ENCODE measurements around the gene BCL2L11. TPM values are rescaled to one million over a fixed set of nuclear protein-coding genes. Genes with fewer than 3 reads are reported as not detected.

Gene BCL2L11
- total and polyA plus RNA-seq, 10 of the 15 experiments (the other 5 are each of a cell fraction or from before 2014, with no cell fraction given): 0.29 to 10.1 (median 1.1) TPM

GRCh38 chr2:111167076-111167862, 46.6 kb downstream of the BCL2L11 start:
- DNase-seq (ENCODE audit: low read depth, low spot score) (no peak), ATAC-seq (peak; percentile 81), FAIRE-seq (peak; percentile 56)
- H3K9ac ChIP-seq (ENCODE audit: control insufficient read depth, insufficient read depth, low read length): no peak overlapping the region
- ChIA-PET POLR2A (interaction anchor here (1.0 to 3.6 kb wide), 10 partner anchors 9 to 72 kb away, joined by 3 to 21 read pairs (median 6); partner anchors contain the start of gene BCL2L11), CTCF (interaction anchor here (0.6 to 3.7 kb wide), 13 partner anchors 9 to 364 kb away, joined by 3 to 28 read pairs (median 4); partner anchors contain the start of gene BCL2L11), RAD21 (ENCODE audit: unreplicated experiment) (interaction anchor here (0.9 to 4.0 kb wide), 16 partner anchors 11 to 113 kb away, joined by 3 to 107 read pairs (median 9); partner anchors contain the start of gene BCL2L11), SMC1A (ENCODE audit: uncharacterized antibody, unreplicated experiment) (interaction anchor here (0.9 to 4.4 kb wide), 19 partner anchors 9 to 335 kb away, joined by 3 to 137 read pairs (median 11); no protein-coding TSS in a partner anchor)
- no peak overlapping the region for H3K4me3 ChIP-seq
- peaks cover 0 to 12% of the 10 kb centered on the region in 2 experiments; a peak in 2 of 4 replicates for H3K36me3 ChIP-seq (ENCODE audit: control insufficient read depth in 2 of 2, insufficient read depth in 2 of 2, low read length in 1 of 2)
- intact Hi-C loops (cut with micrococcal nuclease; ENCODE audit: unreplicated experiment): no loop called here
- no peaks in the 10 kb centered on the region for H4K20me1 ChIP-seq (ENCODE audit: control insufficient read depth, insufficient read depth)
- H3K9me3 ChIP-seq (replicated peaks; ENCODE audit: control insufficient read depth, insufficient read depth, low read length): no peaks in the 10 kb centered on the region
- peaks cover 0 to 3% of the 10 kb centered on the region in 2 experiments; a peak in 1 of 4 replicates for H3K27me3 ChIP-seq (replicated peaks in 1 of 2; ENCODE audit: control insufficient read depth in 2 of 2, insufficient read depth in 2 of 2, low read length in 1 of 2)
- WGBS (ENCODE audit: insufficient coverage, insufficient replicate concordance, low lambda C conversion rate, missing lambda C conversion rate): 56% methylated on average over 9 of the region's 9 CpGs
- peaks cover 17% of the 10 kb centered on the region for H3K4me1 ChIP-seq (ENCODE audit: control insufficient read depth, insufficient read depth, low read length)
- H2AFZ ChIP-seq (ENCODE audit: control insufficient read depth, low read depth, low read length): no peak overlapping the region
- no peaks in the 10 kb centered on the region for H3K79me2 ChIP-seq (ENCODE audit: control insufficient read depth, insufficient read depth, low read length)
- H3K4me2 ChIP-seq (ENCODE audit: control insufficient read depth, insufficient read depth): no peak overlapping the region; the same call in 1 of the 2 replicates
- in situ Hi-C loops (cut with MboI): no loop called here
- BruUV-seq (replicated peaks): no TSS peak
- no peak overlapping the region for H3K27ac ChIP-seq (ENCODE audit: control insufficient read depth, insufficient read depth)
- TF ChIP-seq NBN (IDR thresholded peaks at IDR 0.05): 0 out of 2 replicates have a peak, but pooled peaks have one; percentile 20
- TF ChIP-seq STAT3 (IDR thresholded peaks at IDR 0.05; ENCODE audit: low read depth, low read length): no peak
- no peak for TF ChIP-seq ZBED1 (IDR thresholded peaks at IDR 0.05; ENCODE audit: borderline replicate concordance)
- TF ChIP-seq IKZF2 (IDR thresholded peaks at IDR 0.05): peak in 1 of 2 experiments; percentile 36; a peak in 1 of 4 replicates
- TF ChIP-seq POLR2A (IDR thresholded peaks at IDR 0.05; ENCODE audit: low read depth, low read length): peak; percentile 26; the same call in 1 of the 2 replicates
- TF ChIP-seq DPF2 (IDR thresholded peaks at IDR 0.05): peak; percentile 50
- TF ChIP-seq BCL11A (IDR thresholded peaks at IDR 0.05; ENCODE audit: low read depth, low read length): peak; percentile 74
- no peak for TF ChIP-seq E2F4 (IDR thresholded peaks at IDR 0.05; ENCODE audit: low read depth, low read length)
- peak; percentile 74 for TF ChIP-seq MTA2 (IDR thresholded peaks at IDR 0.05; ENCODE audit: low read depth)
- no peak for TF ChIP-seq ELK1 (IDR thresholded peaks at IDR 0.05; ENCODE audit: low read depth, low read length)
- no peak for TF ChIP-seq GATAD2B (conservative IDR thresholded peaks at IDR 0.05; ENCODE audit: low read depth)
- TF ChIP-seq IKZF1 (conservative IDR thresholded peaks at IDR 0.05): peak; percentile 49
- peak; percentile 6; the same call in 1 of the 3 replicates for TF ChIP-seq POU2F2 (IDR thresholded peaks at IDR 0.05; ENCODE audit: borderline replicate concordance, low read depth, low read length)
- peak; percentile 47; the same call in 1 of the 2 replicates for TF ChIP-seq TCF12 (IDR thresholded peaks at IDR 0.05; ENCODE audit: low read depth, low read length)
- TF ChIP-seq MEF2A (IDR thresholded peaks at IDR 0.05; ENCODE audit: insufficient read depth, low read depth, low read length): no peak
- no peak for TF ChIP-seq SKIL (IDR thresholded peaks at IDR 0.05; ENCODE audit: low read depth, poor library complexity, severe bottlenecking)
- peak; percentile 19; the same call in 1 of the 2 replicates for TF ChIP-seq RUNX3 (IDR thresholded peaks at IDR 0.05; ENCODE audit: low read length)

Measured in GM12878 (cell line).